CD4-positive, alpha-beta T cell treated with Interleukin-21 for 1 hour (primary cell): ENCODE results near the gene SH2B3.
A peak's percentile ranks its signal among the peaks of the same experiment; 100 is the strongest.

ENCODE experiments used
- DNase-seq: peaks from one replicate; pipeline ENCODE4 v3.0.0-alpha.2; 2020

SH2B3 gene

DNA sequence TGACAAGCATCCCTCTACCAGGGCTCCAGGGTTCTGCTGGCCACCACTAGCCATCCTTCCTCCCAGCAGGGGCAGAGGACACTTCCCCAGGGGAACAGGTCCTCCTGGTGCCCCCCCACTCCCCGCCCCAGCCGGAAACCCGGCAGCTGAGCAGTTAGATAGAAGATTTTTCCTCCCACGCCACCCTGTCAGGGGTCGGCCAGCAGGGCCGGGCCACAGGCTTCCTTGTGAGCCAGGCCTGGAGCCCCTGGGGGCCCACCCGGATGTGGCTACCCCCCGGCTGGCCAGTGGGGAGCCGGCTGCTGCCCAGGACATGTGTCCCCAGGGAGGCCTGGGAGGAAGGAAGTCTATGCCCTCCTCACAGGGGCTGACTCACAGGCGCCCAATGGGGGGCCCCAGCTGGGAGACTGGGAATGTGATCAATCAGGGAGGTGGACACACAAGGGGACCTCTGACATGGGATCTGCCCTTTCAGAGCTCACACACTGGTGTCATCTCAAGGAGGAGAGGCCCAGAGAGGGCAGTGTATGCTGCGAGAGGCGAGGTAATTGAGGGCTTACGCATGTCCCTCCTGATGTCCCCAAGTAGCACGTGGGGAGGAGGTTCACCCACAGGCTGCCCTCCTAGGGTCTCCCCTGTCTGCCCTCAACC lies 4.2 kb downstream of the SH2B3 start:
- DNase-seq: no peak

DNA sequence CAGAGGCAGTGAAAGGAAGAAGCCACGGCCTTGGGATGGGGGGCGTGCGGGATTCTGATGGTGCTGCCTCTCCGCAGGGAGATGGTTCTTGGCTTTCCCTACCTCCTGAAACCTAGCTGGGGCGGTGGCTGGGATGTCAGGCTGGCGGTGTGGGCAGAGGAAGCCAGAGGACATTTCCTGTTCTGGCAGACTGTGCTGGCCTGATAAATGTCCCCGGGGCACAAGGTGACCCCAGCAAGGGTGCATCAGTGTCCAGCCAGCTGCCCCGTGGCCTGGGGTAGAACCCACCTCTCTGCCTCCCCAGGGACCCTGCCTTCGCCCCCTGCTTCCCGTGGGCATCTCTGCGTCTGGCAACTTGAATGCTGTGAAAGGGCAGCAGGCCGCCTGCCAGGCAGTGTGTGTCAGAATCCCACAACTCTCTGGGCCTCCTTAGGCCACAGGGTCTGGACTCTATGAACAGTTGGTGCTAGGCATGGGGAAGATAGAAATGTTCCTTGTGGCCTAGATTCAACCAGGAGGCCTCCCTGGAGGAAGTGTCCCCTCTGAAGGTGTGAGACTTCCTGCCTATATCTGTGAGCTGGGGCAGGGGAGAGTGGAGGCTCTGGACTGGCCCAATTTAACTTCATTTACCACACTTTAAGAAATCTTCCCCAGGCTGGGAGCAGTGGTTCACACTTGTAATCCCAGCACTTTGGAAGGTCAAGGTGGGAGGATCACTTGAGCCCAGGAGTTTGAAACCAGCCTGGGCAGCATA lies 4.9 kb downstream of the SH2B3 start:
- no peak for DNase-seq

DNA sequence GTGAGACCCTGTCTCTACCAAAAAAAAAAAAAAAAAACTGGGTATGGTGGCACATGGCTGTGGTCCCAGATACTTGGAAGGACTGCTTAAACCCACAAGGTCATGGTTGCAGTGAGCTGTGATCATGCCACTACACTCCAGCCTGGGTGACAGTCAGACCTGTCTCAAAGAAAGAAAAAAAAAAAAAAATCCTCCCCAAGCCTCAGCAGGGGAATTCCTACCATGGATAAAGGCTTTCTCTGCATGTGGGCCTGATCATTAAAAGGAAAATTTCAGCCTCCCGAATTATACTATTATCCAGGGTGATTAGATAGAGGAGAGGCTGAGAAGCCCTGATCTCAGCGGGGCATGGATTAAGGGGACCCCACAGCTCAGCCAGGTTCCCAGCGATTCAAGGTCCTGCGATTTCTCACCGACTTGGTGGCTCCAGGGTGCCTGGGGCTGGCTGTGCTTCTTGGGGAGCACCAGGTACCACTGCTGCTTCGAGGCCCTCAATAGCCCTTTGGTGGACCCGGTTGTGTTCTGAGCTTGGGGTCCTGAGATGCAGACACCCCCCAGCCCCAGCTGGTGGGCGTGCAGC lies 5.6 kb downstream of the SH2B3 start:
- DNase-seq: no peak

DNA sequence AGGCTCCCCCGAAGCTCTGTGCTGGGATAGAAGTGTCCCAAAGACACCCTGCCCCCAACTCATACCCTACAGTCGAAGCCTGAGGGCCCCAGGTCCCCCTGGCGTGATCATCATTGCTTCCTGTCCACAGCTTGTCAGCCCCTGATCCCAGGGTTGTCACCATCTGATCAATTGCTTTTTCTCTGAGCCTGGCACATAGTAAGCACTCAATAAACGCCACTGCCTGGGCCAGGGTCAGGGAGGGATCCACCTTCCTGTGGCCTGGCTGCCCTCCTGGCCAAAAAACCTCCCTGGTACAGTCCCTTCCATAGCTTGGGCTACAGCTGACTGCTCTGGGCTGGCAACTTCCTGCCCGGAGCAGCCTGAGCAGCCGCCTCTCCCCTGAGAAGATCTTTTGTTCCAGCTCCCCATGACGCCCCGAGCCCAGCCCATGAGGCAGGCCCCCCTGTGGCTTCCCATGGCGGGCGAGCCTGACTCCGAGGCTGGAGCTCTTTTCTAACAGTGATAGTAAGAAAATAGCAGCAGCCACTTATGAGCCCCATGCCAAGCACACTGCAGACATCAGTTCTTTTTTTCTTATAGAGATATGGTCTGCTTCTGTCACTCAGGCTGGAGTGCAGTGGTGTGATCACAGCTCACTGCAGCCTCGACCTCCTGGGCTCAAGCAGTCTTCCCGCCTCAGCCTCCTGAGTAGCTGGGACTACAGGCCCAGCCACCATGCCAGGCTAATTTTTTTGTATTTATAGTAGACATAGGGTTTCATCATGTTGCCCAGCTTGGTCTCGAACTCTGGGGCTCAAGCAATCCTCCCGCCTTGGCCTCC lies 6.5 kb downstream of the SH2B3 start:
- no peak for DNase-seq

DNA sequence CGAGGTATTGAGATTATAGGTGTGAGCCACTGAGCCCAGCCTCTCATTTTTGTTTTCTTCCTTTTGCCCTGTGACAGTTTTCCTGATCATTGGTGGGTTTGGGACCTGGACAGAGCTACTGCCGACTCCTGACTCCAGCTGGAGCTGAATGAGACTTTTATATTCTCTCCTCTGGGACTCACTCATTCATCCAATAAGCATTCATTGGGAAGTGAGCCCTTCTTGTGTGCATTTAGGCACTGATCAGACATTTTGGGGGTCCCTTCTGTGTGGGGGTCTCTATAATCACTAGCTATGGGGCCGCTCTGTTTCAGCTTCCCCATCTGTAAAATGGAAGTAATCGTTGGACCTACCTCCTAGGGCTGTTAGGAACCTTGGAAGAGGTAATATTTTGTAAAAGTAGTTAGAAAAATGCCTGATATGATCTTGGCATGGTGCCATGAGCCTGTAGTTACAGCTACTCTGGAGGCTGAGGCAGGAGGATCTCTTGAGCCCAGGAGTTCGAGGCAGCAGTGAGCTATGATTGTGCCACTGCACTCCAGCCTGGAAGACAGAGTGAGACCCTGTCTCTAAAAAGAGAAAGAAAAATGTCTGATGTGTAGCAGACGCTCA lies 7.2 kb downstream of the SH2B3 start:
- DNase-seq: no peak

DNA sequence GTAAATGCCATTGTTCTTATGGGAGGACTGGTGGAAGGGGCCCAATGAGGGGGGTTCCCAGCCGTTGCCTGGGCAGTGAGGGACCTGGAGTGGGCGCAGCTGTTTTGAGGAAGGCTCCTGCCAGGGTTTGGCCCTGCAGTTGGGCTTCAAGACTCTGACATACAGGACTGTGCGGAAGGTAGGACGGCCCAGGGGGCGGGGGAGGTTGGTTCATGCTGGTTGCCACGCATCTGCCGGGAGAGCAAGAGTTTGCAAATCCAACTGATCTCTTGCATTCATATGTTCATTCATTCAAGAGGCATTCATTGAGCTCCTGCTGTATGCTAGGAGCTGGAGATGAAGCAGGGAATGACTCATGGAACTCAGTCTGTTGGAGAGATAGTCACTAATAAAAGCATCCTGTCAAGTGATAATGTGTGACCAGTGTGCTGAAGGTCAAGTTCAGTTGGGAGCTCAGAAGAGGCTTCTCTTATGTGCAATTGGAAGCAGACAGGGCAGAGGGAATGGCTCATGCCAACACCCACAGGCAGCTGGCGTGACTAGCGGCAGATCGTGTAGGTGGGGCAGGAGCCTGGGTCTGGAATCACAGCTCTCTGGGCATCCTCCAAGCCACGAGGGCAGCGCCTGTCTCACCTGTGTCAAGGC lies 7.8 kb downstream of the SH2B3 start:
- no peak for DNase-seq

DNA sequence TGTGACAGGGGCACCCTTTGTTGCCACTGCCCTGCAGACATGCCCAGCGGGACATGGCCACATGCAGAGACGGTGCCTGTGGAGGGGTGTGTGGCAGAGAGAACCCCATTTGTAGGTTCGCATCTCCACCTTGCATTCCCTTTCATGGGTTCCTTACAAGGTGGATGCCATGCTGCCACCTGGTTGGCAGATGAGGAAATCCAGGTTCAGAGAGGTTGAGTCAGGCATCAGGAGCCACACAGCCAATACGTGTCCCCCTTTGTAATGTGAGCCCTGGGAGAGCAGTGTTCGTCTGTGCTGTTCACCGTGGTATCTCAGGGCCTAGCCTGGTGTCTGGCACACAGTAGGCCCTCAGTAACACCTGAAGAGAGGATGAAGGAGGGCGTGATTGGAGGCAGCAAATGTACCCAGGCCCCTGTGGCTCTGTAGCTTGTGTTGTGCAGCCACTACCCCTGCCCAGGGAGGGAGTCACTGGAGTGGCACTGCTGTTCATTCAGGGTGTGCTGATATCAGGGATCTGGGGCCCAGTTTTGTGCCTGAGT lies 9.1 kb downstream of the SH2B3 start:
- no peak for DNase-seq

DNA sequence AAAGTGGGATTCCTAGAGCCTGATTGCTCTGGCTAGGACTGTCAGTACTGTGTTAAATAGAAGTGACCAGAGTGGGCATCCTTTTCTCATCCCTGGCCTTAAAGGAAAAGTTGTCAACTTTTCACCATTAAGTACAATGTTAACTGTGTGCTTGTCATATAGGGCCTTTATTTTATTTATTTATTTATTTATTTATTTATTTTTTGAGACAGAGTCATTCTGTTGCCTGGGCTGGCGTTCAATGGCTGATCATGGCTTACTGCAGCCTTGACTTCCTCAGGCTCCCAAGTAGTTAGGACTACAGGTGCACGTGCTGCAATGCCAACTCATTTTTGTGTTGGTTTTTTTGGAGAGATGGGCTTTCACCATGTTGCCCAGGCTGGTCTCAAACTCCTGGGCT lies 11.6 kb downstream of the SH2B3 start:
- DNase-seq: no peak

DNA sequence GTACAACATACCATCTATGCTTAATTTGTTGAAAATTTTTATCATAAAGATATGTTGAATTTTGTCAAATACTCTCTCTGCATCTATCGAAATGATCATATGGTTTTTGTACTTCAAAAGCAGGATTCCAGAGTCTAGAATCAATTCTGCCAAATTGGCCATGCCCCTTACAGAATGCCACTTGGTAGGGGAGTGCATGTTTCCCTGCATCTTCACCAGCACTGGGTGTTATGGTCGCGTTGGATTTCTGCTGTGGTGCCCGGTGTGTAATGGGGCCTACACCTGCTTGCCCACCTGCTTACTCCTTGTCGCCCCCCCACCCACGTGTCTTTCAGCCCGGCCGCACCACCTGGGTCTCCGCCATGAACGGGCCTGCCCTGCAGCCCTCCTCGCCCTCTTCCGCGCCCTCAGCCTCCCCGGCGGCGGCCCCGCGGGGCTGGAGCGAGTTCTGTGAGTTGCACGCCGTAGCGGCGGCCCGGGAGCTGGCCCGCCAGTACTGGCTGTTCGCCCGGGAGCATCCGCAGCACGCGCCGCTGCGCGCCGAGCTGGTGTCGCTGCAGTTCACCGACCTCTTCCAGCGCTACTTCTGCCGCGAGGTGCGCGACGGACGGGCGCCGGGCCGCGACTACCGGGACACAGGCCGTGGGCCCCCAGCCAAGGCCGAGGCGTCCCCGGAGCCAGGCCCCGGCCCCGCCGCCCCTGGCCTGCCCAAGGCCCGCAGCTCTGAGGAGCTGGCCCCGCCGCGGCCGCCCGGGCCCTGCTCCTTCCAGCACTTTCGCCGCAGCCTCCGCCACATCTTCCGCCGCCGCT lies 12.3 kb downstream of the SH2B3 start:
- no peak for DNase-seq

DNA sequence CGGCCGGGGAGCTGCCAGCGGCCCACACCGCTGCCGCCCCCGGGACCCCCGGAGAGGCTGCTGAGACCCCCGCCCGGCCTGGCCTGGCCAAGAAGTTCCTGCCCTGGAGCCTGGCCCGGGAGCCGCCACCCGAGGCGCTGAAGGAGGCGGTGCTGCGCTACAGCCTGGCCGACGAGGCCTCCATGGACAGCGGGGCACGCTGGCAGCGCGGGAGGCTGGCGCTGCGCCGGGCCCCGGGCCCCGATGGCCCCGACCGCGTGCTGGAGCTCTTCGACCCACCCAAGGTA lies 12.8 kb downstream of the SH2B3 start:
- DNase-seq: no peak

DNA sequence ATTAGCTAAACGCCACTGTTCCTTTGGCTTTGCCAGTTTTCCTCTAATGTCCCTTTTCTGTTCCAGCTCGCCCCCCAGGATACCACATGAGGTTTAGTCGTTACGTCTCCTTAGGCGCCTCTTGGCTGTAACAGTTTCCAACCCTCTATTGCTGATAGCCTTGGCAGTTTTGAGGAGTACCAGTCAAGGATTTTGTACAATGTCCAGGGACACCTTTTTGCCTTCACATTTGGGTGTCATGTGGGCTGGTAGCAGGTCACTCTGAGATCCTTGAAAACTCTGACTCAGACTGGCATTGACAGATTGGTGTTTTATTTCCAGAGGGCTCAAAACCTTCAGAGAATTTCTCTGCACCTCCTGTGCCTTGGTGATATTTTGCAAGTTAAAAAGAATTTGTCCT lies 14.1 kb downstream of the SH2B3 start:
- no peak for DNase-seq

DNA sequence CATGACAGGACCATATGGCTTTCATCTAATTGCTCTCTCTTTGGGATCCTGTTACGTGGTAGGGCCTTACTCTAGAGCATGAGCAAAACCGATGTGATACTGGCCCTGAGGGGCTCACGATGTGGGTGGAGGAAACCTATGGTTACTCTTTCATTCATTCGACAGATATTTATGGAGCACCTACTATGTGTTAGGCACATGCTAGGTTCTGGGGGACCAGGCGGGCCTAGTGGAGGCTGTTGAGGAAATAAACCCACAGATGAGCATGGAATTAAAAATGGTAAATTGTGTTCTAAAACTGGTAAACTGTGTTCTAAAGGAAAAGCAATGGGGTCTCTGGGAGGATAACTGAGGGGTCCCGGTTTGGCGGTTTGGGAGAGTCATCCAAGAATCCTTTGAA lies 14.8 kb downstream of the SH2B3 start:
- DNase-seq: no peak

DNA sequence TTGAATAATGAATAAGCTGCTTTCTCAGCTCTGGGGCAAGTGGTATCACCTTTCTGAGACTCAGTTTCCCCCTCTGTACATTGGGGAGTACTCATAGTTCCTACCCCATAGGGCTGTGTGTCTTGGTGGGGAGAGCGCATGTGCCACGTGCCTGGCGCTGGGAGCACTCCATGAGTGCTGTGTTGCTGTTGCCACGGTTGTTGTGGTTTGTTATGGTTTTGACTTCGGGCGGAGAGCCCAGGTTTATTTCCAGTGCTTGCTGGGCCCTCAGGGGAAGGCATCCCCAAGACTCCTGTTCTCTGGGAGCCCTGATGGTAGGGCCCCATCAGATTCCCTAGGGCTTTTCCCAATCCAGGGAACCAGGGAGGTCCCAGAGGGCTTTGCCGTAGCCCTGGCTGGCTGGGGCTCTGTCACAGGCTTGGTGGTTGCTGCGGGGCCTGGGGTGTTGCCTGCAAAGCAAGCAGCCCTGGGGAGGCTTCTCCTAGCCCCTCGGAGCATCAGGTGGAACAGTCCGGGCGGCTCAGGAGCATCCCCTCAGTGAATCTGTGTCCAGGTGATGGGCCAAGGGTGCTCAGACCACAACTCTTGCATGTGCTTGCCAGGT lies 18.6 kb downstream of the SH2B3 start:
- no peak for DNase-seq

DNA sequence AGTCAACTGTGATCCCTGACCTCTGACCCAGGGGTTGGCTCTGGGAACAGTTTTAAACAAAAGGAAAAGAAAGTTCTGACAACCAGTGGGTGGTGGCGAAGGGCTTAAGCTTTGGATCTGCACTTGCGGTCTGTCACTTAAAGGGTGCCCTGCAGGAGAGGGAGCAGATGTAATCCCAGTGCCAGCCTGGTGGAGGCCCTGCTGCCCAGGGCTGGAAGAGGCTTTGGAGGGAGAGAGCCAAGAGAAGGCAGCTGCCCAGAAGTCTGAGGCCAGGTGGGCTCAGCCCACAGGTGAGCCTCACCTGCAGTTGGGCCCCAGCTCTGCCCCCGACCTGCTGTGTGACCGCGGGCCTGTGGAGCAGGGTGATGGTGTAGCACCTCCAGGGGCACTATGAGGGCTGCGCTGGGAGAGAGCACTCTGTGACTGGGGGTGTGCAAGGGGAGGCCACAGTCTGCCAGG lies 19.1 kb downstream of the SH2B3 start:
- DNase-seq: no peak

DNA sequence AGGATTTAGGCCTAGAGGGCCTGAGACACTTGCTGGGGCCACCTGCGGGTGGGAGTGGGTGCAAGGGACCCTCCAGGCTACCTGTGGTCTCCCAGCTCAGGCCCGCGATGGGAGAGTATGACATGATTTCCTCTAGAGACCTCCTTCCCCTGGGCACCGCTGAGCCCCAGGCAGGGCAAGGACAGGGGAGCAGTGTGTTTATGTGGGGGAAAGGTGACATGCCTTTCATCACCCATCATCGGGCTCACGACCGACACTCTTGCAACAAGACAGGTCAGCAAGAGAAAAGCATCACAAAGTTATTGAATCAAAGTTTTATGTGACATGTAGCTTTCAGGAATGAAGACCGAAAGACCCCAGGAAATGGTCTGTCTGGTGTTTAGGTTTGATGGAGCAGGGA lies 19.9 kb downstream of the SH2B3 start:
- no peak for DNase-seq

DNA sequence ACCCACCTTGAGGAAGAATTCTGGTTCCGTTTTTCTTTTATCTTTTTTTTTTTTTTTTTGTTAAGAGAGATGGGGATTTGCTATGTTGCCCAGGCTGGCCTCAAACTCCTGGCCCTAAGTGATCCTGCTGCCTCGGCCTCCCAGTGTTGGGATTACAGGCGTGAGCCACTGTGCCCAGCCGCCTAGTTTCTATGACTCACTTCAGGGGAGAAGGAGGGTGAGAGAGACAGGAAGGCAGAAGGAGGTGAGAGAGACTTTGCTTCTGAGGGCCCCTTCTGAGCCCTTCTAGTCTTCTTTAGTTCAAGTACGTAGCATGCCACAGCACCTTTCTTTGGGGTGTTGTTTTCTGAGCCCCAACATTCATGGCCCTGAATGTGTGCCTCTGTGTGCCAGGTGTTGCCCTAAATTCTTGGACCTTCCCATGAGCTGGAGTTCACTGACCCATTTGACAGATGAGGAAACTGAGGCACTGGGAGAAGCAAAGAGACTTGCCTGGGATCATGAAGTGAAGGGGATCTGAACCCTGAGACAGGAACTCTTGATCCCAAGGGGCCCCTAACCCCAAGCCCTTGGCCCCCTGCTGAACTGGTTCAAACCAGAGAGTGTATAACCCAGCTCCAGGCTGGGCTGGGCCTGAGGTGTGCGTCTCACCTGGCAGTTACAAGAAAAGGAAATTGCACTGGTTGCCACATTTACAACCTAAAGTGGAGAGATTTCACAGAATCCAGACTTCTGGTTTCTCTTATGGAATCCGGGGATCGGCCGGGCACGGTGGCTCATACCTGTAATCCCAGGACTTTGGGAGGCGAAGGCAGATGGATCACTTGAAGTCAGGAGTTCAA lies 20.8 kb downstream of the SH2B3 start:
- peak; percentile 56 for DNase-seq

DNA sequence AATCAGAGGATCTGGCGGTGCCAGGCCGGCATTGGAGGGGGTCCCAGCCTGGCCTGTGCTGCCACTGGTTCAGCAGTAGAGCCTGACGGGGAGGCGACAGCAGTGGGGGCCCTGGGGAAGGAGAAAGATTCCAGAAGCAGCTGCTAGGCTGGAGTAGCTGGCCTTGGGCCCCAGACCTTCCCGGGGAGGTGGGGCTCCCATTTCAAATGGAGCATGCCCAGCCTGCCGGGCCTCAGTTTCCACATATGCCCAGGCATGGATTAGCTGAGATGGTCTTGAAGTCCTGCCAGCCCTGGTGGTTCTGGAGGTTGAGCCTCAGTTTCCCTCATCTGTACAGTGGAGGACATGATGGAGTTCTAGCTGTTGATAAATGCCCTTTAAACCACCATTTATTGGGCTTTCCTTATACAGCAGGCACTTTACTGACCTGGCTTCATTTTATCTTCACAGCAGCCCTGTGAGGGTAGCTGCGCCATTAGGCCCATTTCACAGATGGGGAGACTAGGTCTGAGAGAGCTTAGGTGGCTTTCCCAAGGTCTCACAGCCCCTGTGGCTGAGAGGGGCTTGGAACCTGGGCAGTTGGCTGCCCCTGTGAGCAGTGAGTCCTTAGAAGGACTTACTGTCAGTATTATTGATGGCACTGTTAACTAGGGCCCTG lies 21.8 kb downstream of the SH2B3 start:
- no peak for DNase-seq

DNA sequence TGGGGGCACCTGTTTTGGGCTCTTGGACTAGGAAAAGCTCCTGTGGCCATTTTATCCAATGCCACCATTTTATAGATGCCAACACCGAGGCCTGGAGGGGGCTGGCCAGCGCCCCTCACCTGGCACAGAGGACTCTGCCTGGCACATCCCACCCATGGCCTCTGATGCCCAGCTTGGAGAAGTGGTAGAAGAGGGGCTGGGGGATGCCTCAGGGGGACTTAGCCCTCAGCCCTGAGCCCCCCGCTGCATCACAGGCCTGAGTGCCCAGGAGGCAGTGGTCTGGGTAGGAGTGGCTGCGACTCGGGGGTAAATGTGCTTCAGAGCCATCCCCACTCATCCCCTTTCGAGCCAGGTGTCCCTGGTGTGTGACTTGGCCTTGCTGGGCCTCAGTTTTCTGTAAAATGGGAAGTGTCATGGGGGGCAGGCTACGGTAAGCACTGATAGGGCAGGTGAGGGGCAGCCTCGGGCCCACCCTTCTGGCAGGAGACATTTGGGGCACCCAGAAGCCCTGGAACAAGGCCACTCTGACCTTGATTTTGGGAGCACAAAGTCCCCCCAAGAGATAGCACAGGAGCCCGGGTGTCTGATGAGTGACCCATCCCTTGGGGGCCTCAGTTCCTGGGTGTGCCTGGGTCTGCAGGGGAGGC lies 22.5 kb downstream of the SH2B3 start:
- DNase-seq: no peak

DNA sequence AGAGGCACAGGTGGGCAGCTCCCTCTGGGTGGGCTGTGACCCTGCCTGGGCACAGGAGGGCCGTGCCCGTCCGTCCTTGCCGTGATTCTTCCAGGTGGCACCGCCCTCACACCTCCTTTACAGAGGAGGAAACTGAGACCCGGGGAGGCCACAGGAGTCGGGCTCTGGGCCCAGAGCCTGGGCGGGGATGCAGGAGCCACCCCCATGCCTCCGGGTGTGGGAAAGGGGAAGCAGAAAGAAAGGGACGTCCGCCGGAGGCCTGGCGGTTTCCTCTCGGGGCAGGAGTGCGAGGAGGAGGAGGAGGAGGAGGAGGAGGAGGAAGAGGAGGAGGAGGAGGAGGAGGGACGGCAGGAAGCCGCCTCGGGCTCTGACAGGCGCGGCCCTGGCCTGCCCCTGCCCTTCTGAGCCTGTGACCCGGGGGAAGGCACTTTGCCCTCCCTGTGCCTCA lies 23.0 kb downstream of the SH2B3 start:
- DNase-seq: peak; percentile 60
